ENCODE results near the gene POLRMT. TPM values are rescaled to one million over a fixed set of nuclear protein-coding genes. Genes with fewer than 3 reads are reported as not detected.

Gene POLRMT
- polyA plus RNA-seq, 1 of the 3 experiments (the other 2 are of a cell fraction), result 38.2 TPM

- TF ChIP-seq FOSL2 (IDR thresholded peaks at IDR 0.05; ENCODE audit: borderline replicate concordance, low read depth) (peak; percentile 77; the same call in 1 of the 2 replicates), EZH2phosphoT487 (IDR thresholded peaks at IDR 0.05; ENCODE audit: borderline replicate concordance, low read depth) (no peak), YY1 (IDR thresholded peaks at IDR 0.05; ENCODE audit: low read depth) (no peak), GATA2 (CRISPR knock-in tag; IDR thresholded peaks at IDR 0.05) (no peak)
Measured at GRCh38 chr19:677201-677600, 43.9 kb upstream of the POLRMT start (continued).

- Histone ChIP-seq H3K9me3 (no peaks in the 10 kb centered on the region), H3K79me2 (ENCODE audit: insufficient read depth) (peaks cover 26% of the 10 kb centered on the region), H3K27me3 (ENCODE audit: insufficient read depth) (no peaks in the 10 kb centered on the region), H3K4me1 (ENCODE audit: control insufficient read depth in 1 of 2, insufficient read depth in 2 of 2, low read depth in 1 of 2, low read length in 1 of 2) (peaks cover 8 to 33% of the 10 kb centered on the region in 2 experiments; a peak in 3 of 4 replicates), H3F3A (replicated peaks; ENCODE audit: insufficient read depth) (peaks cover 10% of the 10 kb centered on the region), H3K4me3 (ENCODE audit: low read depth in 2 of 2, low read length in 1 of 2) (peak within 1 kb of the TSS; percentile 54 to 79), H4K20me1 (ENCODE audit: insufficient read depth) (no peaks in the 10 kb centered on the region), H2AFZ (ENCODE audit: low read depth) (no peak within 1 kb of the TSS), H3K9ac (peak within 1 kb of the TSS; percentile 92), H3K27ac (ENCODE audit: low read depth in 2 of 2, low read length in 1 of 2) (peak within 1 kb of the TSS in 1 of 2 experiments; percentile 76; a peak in 2 of 4 replicates), H3K9me2 (no peaks in the 10 kb centered on the region), H3K4me2 (peak within 1 kb of the TSS; percentile 89), H3K36me3 (replicated peaks in 1 of 2; ENCODE audit: control insufficient read depth in 1 of 2, insufficient read depth in 2 of 2, low read length in 1 of 2) (peaks cover 0 to 3% of the 10 kb centered on the region in 2 experiments)
- TF ChIP-seq SIN3A (IDR thresholded peaks at IDR 0.05; ENCODE audit: borderline replicate concordance, low read depth, low read length) (no peak), EZH2phosphoT487 (IDR thresholded peaks at IDR 0.05; ENCODE audit: borderline replicate concordance, low read depth) (no peak), CHD2 (IDR thresholded peaks at IDR 0.05; ENCODE audit: low read length, partially characterized antibody) (no peak), POLR2AphosphoS5 (IDR thresholded peaks at IDR 0.05; ENCODE audit: low read depth, low read length) (peak; percentile 63), RXRA (IDR thresholded peaks at IDR 0.05; ENCODE audit: borderline replicate concordance, low read depth) (peak; percentile 34; the same call in 1 of the 2 replicates), TAF1 (IDR thresholded peaks at IDR 0.05; ENCODE audit: borderline replicate concordance, low read depth, low read length) (0 out of 2 replicates have a peak, but pooled peaks have one; percentile 21)
- TF ChIP-seq, protein P1, sequence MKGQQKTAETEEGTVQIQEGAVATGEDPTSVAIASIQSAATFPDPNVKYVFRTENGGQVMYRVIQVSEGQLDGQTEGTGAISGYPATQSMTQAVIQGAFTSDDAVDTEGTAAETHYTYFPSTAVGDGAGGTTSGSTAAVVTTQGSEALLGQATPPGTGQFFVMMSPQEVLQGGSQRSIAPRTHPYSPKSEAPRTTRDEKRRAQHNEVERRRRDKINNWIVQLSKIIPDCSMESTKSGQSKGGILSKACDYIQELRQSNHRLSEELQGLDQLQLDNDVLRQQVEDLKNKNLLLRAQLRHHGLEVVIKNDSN (IDR thresholded peaks at IDR 0.05; ENCODE audit: borderline replicate concordance, low read depth), result 0 out of 2 replicates have a peak, but pooled peaks have one; percentile 31
- ChIA-PET CTCF (interaction anchor here (1.0 to 6.0 kb wide), 12 partner anchors 27 to 181 kb away, joined by 3 to 33 read pairs (median 4); no protein-coding TSS in a partner anchor), POLR2A (interaction anchor here (1.3 kb wide), 1 partner anchor 31 kb away, joined by 3 read pairs; no protein-coding TSS in a partner anchor)
- DNase-seq, result no peak
- WGBS (ENCODE audit: low lambda C conversion rate), result 6% methylated on average over 18 of the region's 63 CpGs
Measured at GRCh38 chr19:676339-677105, 43.2 kb upstream of the POLRMT start, which contains the start of gene FSTL3. Gene FSTL3 (plus strand): TSS chr19:676392. CDS start chr19:676424, 32 bp downstream.

DNA sequence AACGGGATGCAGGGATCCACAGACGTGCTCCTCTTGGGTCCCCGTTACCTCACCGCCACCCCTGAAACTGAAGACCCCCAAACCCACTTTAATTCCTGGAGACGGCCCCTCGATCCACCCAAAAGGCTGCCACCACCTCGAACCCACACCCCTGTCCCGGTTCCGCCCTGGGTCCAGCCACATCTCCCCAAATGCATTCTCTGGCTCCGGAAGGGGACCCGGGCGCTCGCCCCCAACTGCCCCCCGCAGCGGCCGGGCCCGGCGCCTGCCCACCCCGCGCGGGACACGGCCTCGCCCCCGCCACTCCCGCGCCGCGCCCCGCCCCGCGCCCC is 42.6 kb upstream of the POLRMT start:
- peak overlapping the region; percentile 92; the same call in 1 of the 2 replicates for H3K9ac ChIP-seq
- no peaks in the 10 kb centered on the region for H3K9me3 ChIP-seq
- peaks cover 8 to 29% of the 10 kb centered on the region in 2 experiments; a peak in 3 of 4 replicates for H3K4me1 ChIP-seq (ENCODE audit: control insufficient read depth in 1 of 2, insufficient read depth in 2 of 2, low read depth in 1 of 2, low read length in 1 of 2)
- peaks cover 26% of the 10 kb centered on the region for H3K79me2 ChIP-seq (ENCODE audit: insufficient read depth)
- H4K20me1 ChIP-seq (ENCODE audit: insufficient read depth), result no peaks in the 10 kb centered on the region
- H3K27ac ChIP-seq (ENCODE audit: low read depth in 2 of 2, low read length in 1 of 2), result no peak overlapping the region
- peaks cover 0 to 3% of the 10 kb centered on the region in 2 experiments for H3K36me3 ChIP-seq (replicated peaks in 1 of 2; ENCODE audit: control insufficient read depth in 1 of 2, insufficient read depth in 2 of 2, low read length in 1 of 2)
- H3K4me3 ChIP-seq (ENCODE audit: low read depth in 2 of 2, low read length in 1 of 2), result peak overlapping the region; percentile 9 to 54; a peak in 3 of 4 replicates
- no peaks in the 10 kb centered on the region for H3K27me3 ChIP-seq (ENCODE audit: insufficient read depth)
- 13% methylated on average over 18 of the region's 31 CpGs for WGBS (ENCODE audit: low lambda C conversion rate)
- DNase-seq, result no peak
- no peak overlapping the region for H2AFZ ChIP-seq (ENCODE audit: low read depth)
- no peaks in the 10 kb centered on the region for H3K9me2 ChIP-seq
- ChIA-PET CTCF (interaction anchor here (1.0 to 6.0 kb wide), 13 partner anchors 9 to 182 kb away, joined by 3 to 33 read pairs (median 4); partner anchors contain the start of gene RNF126), POLR2A (interaction anchor here (0.6 to 1.3 kb wide), 2 partner anchors 32 to 990 kb away, joined by 3 read pairs; no protein-coding TSS in a partner anchor)
- peak overlapping the region; percentile 89; the same call in 1 of the 2 replicates for H3K4me2 ChIP-seq
- H3F3A ChIP-seq (replicated peaks; ENCODE audit: insufficient read depth), result peaks cover 10% of the 10 kb centered on the region
- no peak for TF ChIP-seq RXRA (IDR thresholded peaks at IDR 0.05; ENCODE audit: borderline replicate concordance, low read depth)
- TF ChIP-seq YY1 (IDR thresholded peaks at IDR 0.05; ENCODE audit: low read depth), result no peak
- no peak for TF ChIP-seq REST (IDR thresholded peaks at IDR 0.05; ENCODE audit: low read depth, low read length)
- TF ChIP-seq, protein P2, sequence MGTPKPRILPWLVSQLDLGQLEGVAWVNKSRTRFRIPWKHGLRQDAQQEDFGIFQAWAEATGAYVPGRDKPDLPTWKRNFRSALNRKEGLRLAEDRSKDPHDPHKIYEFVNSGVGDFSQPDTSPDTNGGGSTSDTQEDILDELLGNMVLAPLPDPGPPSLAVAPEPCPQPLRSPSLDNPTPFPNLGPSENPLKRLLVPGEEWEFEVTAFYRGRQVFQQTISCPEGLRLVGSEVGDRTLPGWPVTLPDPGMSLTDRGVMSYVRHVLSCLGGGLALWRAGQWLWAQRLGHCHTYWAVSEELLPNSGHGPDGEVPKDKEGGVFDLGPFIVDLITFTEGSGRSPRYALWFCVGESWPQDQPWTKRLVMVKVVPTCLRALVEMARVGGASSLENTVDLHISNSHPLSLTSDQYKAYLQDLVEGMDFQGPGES (IDR thresholded peaks at IDR 0.05; ENCODE audit: low read depth, low read length), result no peak
- TF ChIP-seq NFIC (IDR thresholded peaks at IDR 0.05; ENCODE audit: borderline replicate concordance), result no peak
- TF ChIP-seq FOXJ3 (CRISPR knock-in tag; IDR thresholded peaks at IDR 0.05), result no peak
- no peak for TF ChIP-seq SMC3 (IDR thresholded peaks at IDR 0.05; ENCODE audit: low read depth, low read length)
- no peak for TF ChIP-seq CHD2 (IDR thresholded peaks at IDR 0.05; ENCODE audit: low read length, partially characterized antibody)
- TF ChIP-seq RFX5 (IDR thresholded peaks at IDR 0.05; ENCODE audit: low read length), result no peak
- TF ChIP-seq FOSL2 (IDR thresholded peaks at IDR 0.05; ENCODE audit: borderline replicate concordance, low read depth), result no peak
- no peak for TF ChIP-seq RAD21 (IDR thresholded peaks at IDR 0.05; ENCODE audit: low read length)

All from SK-N-SH (cell line).